ENCODE measurements around the gene NHLRC3. TPM values are rescaled to one million over a fixed set of nuclear protein-coding genes. Genes with fewer than 3 reads are reported as not detected.
"Not testable (repeated sequence)": the region's sequence is repeated elsewhere in the genome, so short reads cannot be mapped to it uniquely, and the experiment has no call there.

The NHLRC3 gene
- total RNA-seq, 2 donors from 2014 or later, result 15.0 to 22.9 TPM

DNA sequence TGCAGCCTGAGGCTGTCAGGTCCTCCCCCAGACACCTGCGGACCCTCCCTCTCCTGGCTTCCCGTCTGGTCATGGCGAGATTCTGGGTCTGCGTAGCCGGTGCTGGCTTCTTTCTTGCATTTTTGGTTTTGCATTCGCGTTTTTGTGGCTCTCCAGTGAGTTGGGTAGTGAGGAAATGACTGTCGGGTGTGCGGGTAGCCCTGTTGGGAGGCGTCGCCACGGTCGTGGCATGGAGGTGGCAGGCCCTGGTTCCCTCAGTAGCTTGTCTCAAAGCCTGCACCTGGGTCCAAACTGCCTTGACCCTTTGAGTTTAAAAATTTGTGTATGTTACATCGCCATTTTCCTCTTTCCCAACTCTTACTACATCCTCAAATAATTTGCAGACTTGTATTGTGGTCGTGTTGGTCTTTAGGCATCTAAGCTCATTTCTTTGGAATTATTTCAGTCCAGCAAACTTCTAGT lies 344 bp downstream of the NHLRC3 start:
- DNase-seq (ENCODE audit: low spot score), result peak; percentile 79
- intact Hi-C loops (cut with DNase I), result no loop called here

GRCh38 chr13:39039041-39039440 lies 785 bp downstream of the NHLRC3 start:
- intact Hi-C loops (cut with DNase I), result no loop called here
- DNase-seq (ENCODE audit: low spot score), result no peak

- intact Hi-C loops (cut with DNase I), result loop anchor here in 1 of 2 donors (10.0 kb wide), 1 partner anchor 565 kb away; the partner anchor contains the start of gene LHFPL6
- no peak for DNase-seq (ENCODE audit: low spot score)
Measured at GRCh38 chr13:39040206-39040605, 1.9 kb downstream of the NHLRC3 start.

DNA sequence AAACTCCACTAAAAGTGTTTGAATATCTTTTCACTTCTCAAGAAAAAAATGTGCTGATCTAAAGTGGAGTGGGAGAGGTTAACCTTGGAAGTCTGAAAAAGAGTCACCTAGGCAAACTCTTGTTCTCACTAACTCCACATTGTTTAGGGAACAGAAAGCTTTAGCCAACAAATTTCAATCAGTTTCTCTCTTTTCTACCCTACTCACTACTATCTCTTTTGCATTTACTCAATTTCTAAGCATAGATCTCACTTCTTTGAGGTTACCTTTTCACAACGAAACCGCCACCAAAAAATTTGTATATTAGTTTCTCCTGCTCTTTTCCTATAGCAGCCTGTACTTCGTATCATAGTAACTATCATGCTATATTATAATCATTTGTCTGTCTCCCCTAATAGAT lies 6.3 kb downstream of the NHLRC3 start:
- no peak for DNase-seq (ENCODE audit: low spot score)
- intact Hi-C loops (cut with DNase I), result loop anchor here in 1 of 2 donors (10.0 kb wide), 1 partner anchor 560 kb away; the partner anchor contains the start of gene LHFPL6

DNA sequence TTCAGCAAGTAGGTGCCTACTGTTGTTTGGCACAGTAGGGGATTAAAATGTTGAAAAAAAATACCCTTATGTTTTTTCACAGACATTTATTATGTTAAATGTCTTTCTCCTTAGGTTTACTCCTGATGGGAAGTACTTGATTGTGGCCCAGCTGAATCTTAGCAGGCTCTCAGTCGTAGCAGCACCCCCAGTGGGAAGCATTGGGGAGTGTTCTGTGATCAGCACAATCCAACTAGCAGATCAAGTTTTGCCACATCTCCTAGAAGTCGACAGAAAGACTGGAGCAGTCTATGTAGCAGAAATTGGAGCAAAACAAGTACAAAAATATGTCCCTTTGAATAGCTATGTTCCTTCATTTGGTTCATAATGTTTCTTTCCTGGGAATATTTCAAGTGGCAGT lies 9.3 kb downstream of the NHLRC3 start:
- intact Hi-C loops (cut with DNase I), result loop anchor here in 1 of 2 donors (10.0 kb wide), 1 partner anchor 557 kb away; the partner anchor contains the start of gene LHFPL6

GRCh38 chr13:39048806-39049205 lies 10.6 kb downstream of the NHLRC3 start:
- intact Hi-C loops (cut with DNase I), result loop anchor here in 1 of 2 donors (10.0 kb wide), 1 partner anchor 556 kb away; the partner anchor contains the start of gene LHFPL6
- DNase-seq (ENCODE audit: low spot score), result no peak

More for the DNA sequence above, 9.3 kb downstream of the NHLRC3 start:
- DNase-seq (ENCODE audit: low spot score), result no peak

- intact Hi-C loops (cut with DNase I), result loop anchor here in 1 of 2 donors (10.0 kb wide), 1 partner anchor 556 kb away; the partner anchor contains the start of gene LHFPL6
- DNase-seq (ENCODE audit: low spot score), result no peak
Measured at GRCh38 chr13:39049274-39049673, 11.0 kb downstream of the NHLRC3 start.

DNA sequence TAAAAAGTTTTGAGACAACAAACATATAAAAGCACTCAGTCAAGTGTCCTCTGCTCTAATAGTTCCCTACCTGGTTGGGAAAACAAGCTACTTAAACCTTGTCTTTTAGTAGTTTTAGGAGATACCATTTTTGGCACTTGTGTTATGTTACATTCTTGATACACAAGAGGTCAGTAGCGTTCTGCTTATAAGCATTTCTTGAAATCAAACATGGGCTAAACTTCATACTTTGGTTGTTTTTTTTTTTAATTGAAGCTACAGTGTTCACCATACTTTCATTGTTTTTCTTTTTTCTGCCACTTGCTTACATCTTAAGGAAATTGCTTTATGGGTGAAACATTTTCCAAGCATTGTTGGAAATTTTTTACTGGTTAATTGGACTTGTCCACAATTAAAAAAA lies 12.9 kb downstream of the NHLRC3 start:
- intact Hi-C loops (cut with DNase I), result loop anchor here in 1 of 2 donors (10.0 kb wide), 1 partner anchor 564 kb away; no protein-coding TSS in a partner anchor
- DNase-seq (ENCODE audit: low spot score), result no peak

- intact Hi-C loops (cut with DNase I), result loop anchor here in 1 of 2 donors (10.0 kb wide), 1 partner anchor 562 kb away; no protein-coding TSS in a partner anchor
- no peak for DNase-seq (ENCODE audit: low spot score)
Measured at GRCh38 chr13:39052944-39053343, 14.7 kb downstream of the NHLRC3 start.

- intact Hi-C loops (cut with DNase I), result loop anchor here in 1 of 2 donors (10.0 kb wide), 1 partner anchor 561 kb away; no protein-coding TSS in a partner anchor
- no peak for DNase-seq (ENCODE audit: low spot score)
Measured at GRCh38 chr13:39054112-39054511, 15.9 kb downstream of the NHLRC3 start.

- DNase-seq (ENCODE audit: low spot score), result no peak
- intact Hi-C loops (cut with DNase I), result loop anchor here in 1 of 2 donors (10.0 kb wide), 1 partner anchor 559 kb away; no protein-coding TSS in a partner anchor
Measured at GRCh38 chr13:39056018-39056417, 17.8 kb downstream of the NHLRC3 start.

DNA sequence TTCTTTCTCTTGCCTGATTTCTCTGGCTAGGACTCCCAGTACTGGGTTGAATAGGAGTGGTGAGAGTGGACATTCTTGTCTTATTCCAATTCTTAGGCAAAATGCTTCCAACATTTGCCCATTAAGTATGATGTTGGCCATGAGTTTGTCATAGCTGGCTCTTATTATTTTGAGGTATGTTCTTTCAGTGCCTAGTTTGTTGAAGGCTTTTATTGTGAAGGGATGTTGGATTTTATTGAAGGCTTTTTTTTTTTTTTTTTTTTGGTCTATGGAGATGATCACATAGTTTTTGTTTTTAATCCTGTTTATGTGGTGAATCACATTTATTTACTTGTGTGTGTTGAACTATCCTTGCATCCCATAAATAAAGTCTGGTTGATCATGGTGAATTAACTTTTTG lies 19.8 kb downstream of the NHLRC3 start:
- no peak for DNase-seq (ENCODE audit: low spot score)

GRCh38 chr13:39062004-39062403 lies 23.7 kb downstream of the NHLRC3 start:
- DNase-seq (ENCODE audit: low spot score), result peak; percentile 42
- intact Hi-C loops (cut with DNase I), result no loop called here

More for the DNA sequence above, 19.8 kb downstream of the NHLRC3 start:
- intact Hi-C loops (cut with DNase I), result loop anchor here in 1 of 2 donors (10.0 kb wide), 1 partner anchor 557 kb away; no protein-coding TSS in a partner anchor

DNA sequence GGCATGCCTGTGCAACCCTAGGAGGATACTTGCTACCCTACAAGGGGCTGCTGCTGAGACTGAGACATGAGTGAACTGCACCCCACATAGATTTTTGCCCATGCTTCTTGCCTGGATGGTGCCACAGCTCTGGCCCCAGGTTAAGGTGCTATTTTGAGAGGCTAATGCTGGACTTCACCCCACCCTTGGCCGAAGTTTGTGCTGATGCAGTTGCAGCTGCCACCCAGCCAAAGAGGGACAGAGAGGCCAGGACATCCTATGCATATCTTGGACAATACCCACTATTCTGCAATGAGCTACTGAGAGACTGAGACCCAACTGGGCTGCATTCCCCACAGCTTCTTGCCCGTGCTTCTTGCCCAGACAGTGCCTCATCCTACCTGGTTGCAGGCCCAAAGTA lies 34.6 kb downstream of the NHLRC3 start:
- no peak for DNase-seq (ENCODE audit: low spot score)
- intact Hi-C loops (cut with DNase I), result no loop called here

GRCh38 chr13:39073983-39074382 lies 35.7 kb downstream of the NHLRC3 start:
- intact Hi-C loops (cut with DNase I), result no loop called here
- no peak for DNase-seq (ENCODE audit: low spot score)

- DNase-seq (ENCODE audit: low spot score); intact Hi-C loops (cut with DNase I): not testable (repeated sequence)
Measured at GRCh38 chr13:39086251-39086945, 48.1 kb downstream of the NHLRC3 start.

DNA sequence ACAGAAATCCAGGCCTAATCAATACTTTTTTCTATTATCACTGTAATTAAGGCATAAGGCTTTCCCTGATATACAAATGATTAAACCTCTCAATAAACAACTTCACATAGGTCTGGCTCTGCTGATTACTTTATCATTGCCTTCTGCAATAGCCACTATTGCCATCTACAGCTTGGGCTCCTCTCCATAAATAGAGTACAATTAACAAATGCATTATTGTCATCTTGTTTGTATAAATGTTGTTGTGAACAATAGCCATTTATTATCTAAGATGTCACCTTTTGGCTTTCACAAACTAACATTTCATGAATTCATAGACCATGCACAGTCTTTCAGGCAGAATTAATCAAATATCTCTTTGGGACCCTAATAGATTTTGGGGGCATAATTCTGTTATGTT lies 53.3 kb downstream of the NHLRC3 start:
- no peak for DNase-seq (ENCODE audit: low spot score)
- intact Hi-C loops (cut with DNase I), result no loop called here

GRCh38 chr13:39095500-39095899 lies 57.2 kb downstream of the NHLRC3 start:
- no peak for DNase-seq (ENCODE audit: low spot score)
- intact Hi-C loops (cut with DNase I), result no loop called here

- intact Hi-C loops (cut with DNase I), result no loop called here
- DNase-seq (ENCODE audit: low spot score), result no peak
Measured at GRCh38 chr13:39099231-39099630, 61.0 kb downstream of the NHLRC3 start.
